ENCODE measurements around the gene RAPGEF2. TPM values are rescaled to one million over a fixed set of nuclear protein-coding genes. Genes with fewer than 3 reads are reported as not detected.

Gene RAPGEF2
- total RNA-seq, 1 experiment from 2014 or later, result 17.6 TPM

DNA sequence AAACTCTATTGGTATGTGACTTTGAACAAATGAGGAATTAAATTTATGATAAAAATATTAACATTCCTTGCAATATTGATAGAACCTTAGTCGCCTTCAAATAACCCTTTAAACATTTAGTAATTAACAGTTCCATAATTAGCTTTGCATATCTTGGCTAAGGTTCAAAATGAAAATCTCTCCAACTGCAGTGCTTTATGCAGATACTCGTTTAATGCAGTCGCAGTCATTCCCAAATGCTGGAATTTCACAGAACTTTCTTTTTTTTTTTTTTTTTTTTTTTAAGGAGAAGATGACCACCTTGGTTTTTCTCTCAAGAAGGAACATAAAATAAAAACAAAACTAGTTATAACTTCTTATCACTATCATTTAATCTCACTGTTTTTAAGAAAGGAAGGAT lies 5.2 kb downstream of the RAPGEF2 start:
- intact Hi-C loops (cut with micrococcal nuclease; ENCODE audit: unreplicated experiment) (loop anchor here (10.0 kb wide), 2 partner anchors 67 to 233 kb away; no protein-coding TSS in a partner anchor), in situ Hi-C loops (cut with HindIII; ENCODE audit: low pct_unique_long_range_greater_than_20kb, low sequenced_read_pairs) (no loop called here)
- H3K27ac ChIP-seq (ENCODE audit: low read length), result no peak overlapping the region
- no peaks in the 10 kb centered on the region; the same call in 1 of the 2 replicates for H3K36me3 ChIP-seq (ENCODE audit: control insufficient read depth, insufficient read depth, low read length)
- ChIA-PET CTCF (no interaction called here), POLR2A (no interaction called here)
- no peaks in the 10 kb centered on the region for H3K9me3 ChIP-seq (ENCODE audit: control insufficient read depth, insufficient read depth, low read depth, low read length)
- DNase-seq (ENCODE audit: low read depth, low spot score), result no peak
- H3K4me3 ChIP-seq (ENCODE audit: low read depth in 2 of 2, low read length in 2 of 2), result no peak overlapping the region
- no peak for TF ChIP-seq POLR2AphosphoS5 (IDR thresholded peaks at IDR 0.05; ENCODE audit: low read depth, low read length)
- TF ChIP-seq TCF7L2 (IDR thresholded peaks at IDR 0.05; ENCODE audit: low read depth, low read length), result no peak
- TF ChIP-seq, protein P1, sequence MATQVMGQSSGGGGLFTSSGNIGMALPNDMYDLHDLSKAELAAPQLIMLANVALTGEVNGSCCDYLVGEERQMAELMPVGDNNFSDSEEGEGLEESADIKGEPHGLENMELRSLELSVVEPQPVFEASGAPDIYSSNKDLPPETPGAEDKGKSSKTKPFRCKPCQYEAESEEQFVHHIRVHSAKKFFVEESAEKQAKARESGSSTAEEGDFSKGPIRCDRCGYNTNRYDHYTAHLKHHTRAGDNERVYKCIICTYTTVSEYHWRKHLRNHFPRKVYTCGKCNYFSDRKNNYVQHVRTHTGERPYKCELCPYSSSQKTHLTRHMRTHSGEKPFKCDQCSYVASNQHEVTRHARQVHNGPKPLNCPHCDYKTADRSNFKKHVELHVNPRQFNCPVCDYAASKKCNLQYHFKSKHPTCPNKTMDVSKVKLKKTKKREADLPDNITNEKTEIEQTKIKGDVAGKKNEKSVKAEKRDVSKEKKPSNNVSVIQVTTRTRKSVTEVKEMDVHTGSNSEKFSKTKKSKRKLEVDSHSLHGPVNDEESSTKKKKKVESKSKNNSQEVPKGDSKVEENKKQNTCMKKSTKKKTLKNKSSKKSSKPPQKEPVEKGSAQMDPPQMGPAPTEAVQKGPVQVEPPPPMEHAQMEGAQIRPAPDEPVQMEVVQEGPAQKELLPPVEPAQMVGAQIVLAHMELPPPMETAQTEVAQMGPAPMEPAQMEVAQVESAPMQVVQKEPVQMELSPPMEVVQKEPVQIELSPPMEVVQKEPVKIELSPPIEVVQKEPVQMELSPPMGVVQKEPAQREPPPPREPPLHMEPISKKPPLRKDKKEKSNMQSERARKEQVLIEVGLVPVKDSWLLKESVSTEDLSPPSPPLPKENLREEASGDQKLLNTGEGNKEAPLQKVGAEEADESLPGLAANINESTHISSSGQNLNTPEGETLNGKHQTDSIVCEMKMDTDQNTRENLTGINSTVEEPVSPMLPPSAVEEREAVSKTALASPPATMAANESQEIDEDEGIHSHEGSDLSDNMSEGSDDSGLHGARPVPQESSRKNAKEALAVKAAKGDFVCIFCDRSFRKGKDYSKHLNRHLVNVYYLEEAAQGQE (IDR thresholded peaks at IDR 0.05; ENCODE audit: insufficient read depth in 1 of 2, low read depth in 2 of 2, low read length in 1 of 2), result no peak
- TF ChIP-seq SIN3A (IDR thresholded peaks at IDR 0.05; ENCODE audit: borderline replicate concordance, insufficient read depth, low read depth, low read length), result no peak
- TF ChIP-seq, protein P2, sequence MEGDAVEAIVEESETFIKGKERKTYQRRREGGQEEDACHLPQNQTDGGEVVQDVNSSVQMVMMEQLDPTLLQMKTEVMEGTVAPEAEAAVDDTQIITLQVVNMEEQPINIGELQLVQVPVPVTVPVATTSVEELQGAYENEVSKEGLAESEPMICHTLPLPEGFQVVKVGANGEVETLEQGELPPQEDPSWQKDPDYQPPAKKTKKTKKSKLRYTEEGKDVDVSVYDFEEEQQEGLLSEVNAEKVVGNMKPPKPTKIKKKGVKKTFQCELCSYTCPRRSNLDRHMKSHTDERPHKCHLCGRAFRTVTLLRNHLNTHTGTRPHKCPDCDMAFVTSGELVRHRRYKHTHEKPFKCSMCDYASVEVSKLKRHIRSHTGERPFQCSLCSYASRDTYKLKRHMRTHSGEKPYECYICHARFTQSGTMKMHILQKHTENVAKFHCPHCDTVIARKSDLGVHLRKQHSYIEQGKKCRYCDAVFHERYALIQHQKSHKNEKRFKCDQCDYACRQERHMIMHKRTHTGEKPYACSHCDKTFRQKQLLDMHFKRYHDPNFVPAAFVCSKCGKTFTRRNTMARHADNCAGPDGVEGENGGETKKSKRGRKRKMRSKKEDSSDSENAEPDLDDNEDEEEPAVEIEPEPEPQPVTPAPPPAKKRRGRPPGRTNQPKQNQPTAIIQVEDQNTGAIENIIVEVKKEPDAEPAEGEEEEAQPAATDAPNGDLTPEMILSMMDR (IDR thresholded peaks at IDR 0.05), result no peak
- H3K27me3 ChIP-seq (ENCODE audit: control insufficient read depth, insufficient read depth, low read length), result no peaks in the 10 kb centered on the region
- no peak for ATAC-seq
- H3K4me1 ChIP-seq (ENCODE audit: control insufficient read depth, insufficient read depth, low read length), result peaks cover 10% of the 10 kb centered on the region
- no TSS peak for BruUV-seq (replicated peaks)

DNA sequence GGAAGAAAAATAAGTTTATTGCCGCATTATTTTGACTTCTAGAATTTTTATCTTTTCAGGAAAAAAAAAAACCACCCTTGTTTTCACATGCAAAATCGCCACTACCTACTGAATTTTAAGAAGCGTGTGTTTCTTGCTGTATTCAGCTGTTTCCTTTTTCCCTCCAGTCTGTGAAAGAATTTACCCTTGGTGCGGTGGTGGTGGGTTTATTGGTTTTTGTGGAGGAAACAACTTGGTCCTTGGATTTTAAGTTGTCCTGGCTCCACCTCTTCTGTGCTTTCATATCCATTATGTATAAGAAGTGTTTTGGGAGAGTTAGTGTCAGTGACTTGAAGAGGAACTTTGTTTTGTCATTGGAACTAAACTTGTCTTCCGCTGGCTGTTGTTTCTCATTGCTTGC lies 8.1 kb downstream of the RAPGEF2 start:
- H3K4me1 ChIP-seq (ENCODE audit: control insufficient read depth, insufficient read depth, low read length), result no peaks in the 10 kb centered on the region
- H3K9me3 ChIP-seq (ENCODE audit: control insufficient read depth, insufficient read depth, low read depth, low read length), result no peaks in the 10 kb centered on the region
- no peaks in the 10 kb centered on the region for H3K36me3 ChIP-seq (ENCODE audit: control insufficient read depth, insufficient read depth, low read length)
- no peaks in the 10 kb centered on the region for H3K27me3 ChIP-seq (ENCODE audit: control insufficient read depth, insufficient read depth, low read length)
- no peak overlapping the region for H3K27ac ChIP-seq (ENCODE audit: low read length)
- intact Hi-C loops (cut with micrococcal nuclease; ENCODE audit: unreplicated experiment) (no loop called here), in situ Hi-C loops (cut with HindIII; ENCODE audit: low pct_unique_long_range_greater_than_20kb, low sequenced_read_pairs) (no loop called here)
- DNase-seq (ENCODE audit: low read depth, low spot score) (no peak), ATAC-seq (no peak)
- H3K4me3 ChIP-seq (ENCODE audit: low read depth in 2 of 2, low read length in 2 of 2), result no peak overlapping the region
- TF ChIP-seq POLR2AphosphoS5 (IDR thresholded peaks at IDR 0.05; ENCODE audit: low read depth, low read length) (no peak), TCF7L2 (IDR thresholded peaks at IDR 0.05; ENCODE audit: low read depth, low read length) (no peak), SIN3A (IDR thresholded peaks at IDR 0.05; ENCODE audit: borderline replicate concordance, insufficient read depth, low read depth, low read length) (no peak)
- TF ChIP-seq, protein P1 (IDR thresholded peaks at IDR 0.05; ENCODE audit: insufficient read depth in 1 of 2, low read depth in 2 of 2, low read length in 1 of 2), result no peak
- TF ChIP-seq, protein P2 (IDR thresholded peaks at IDR 0.05), result no peak
- CTCF ChIA-PET, result interaction anchor here (0.6 kb wide), 1 partner anchor 79 kb away, joined by 4 read pairs; no protein-coding TSS in a partner anchor
- BruUV-seq (replicated peaks), result no TSS peak
- POLR2A ChIA-PET, result no interaction called here

All from Panc1 (cell line).